Peyer's patch (tissue), 4 donors: Measurements from ENCODE around the gene LRRC47. TPM values are rescaled to one million over a fixed set of nuclear protein-coding genes. Genes with fewer than 3 reads are reported as not detected.

Source experiments
- DNase-seq, 3 donors: peaks; one replicate each; pipeline ENCODE4 v3.0.0-alpha.2; 2017 to 2019
- H3K27ac ChIP-seq, 4 donors: fragments of 200-600 bp; sonication (generic); one replicate each; pipeline ENCODE4 v1.5.1; 2016 to 2019
- H3K27me3 ChIP-seq, 2 donors: fragments of 200-600 bp; sonication (generic); one replicate each; pipeline ENCODE4 v1.5.1; 2019
- H3K36me3 ChIP-seq, 3 donors: fragments of 200-600 bp; sonication (generic); one replicate each; pipeline ENCODE4 v1.5.1; 2016 to 2019
- H3K4me1 ChIP-seq, 4 donors: fragments of 200-600 bp; sonication (generic); one replicate each; pipeline ENCODE4 v1.5.1; 2016 to 2019
- H3K4me3 ChIP-seq, 4 donors: fragments of 200-600 bp; sonication (generic); 1 replicate in 3 of 4; 2 replicates in 1 of 4; pipeline ENCODE4 v1.5.1; 2016 to 2019; ENCODE audit warnings: mild to moderate bottlenecking in 1 of 4
- H3K9me3 ChIP-seq, 4 donors: fragments of 200-600 bp; sonication (generic); one replicate each; pipeline ENCODE4 v1.5.1; 2016 to 2019; ENCODE audit warnings: mild to moderate bottlenecking in 1 of 4
- CTCF ChIP-seq, 6 experiments: fragments of 450-650 bp in 4 of 6; fragments of 200-600 bp in 2 of 6; sonication (generic) in 1 of 6; IDR thresholded peaks; one replicate each; pipeline ENCODE4 v1.5.1; 2017 to 2019; ENCODE audit warnings: antibody characterized with exemption in 6 of 6, mild to moderate bottlenecking in 3 of 6, moderate library complexity in 1 of 6
- POLR2A ChIP-seq, 2 donors: fragments of 450-650 bp; IDR thresholded peaks; one replicate each; pipeline ENCODE4 v1.5.1; 2017; ENCODE audit warnings: antibody characterized with exemption in 2 of 2, mild to moderate bottlenecking in 2 of 2, moderate library complexity in 2 of 2
- total RNA-seq, 4 donors: library from RNA; depleted of rRNA; stranded (reverse); fragments of >200 nt; gene quantifications; one replicate each; pipeline ENCODE4 v1.1.0, GENCODE V29; 2016

The LRRC47 gene
- total RNA-seq: 10 to 100 TPM; 31.3 to 99.0 (median 40.8) TPM

GRCh38 chr1:3796215-3797061 lies at the start of gene LRRC47:
TSS of gene LRRC47 (minus strand) at chr1:3796498. CDS start at chr1:3796476, 22 bp downstream.
- no peaks in the 10 kb centered on the region for H3K27me3 ChIP-seq
- DNase-seq: peak; percentile 92 to 97 (median 95)

GRCh38 chr1:3842912-3843311 lies 46.6 kb upstream of the LRRC47 start:
- peaks cover 0 to under 1% (median 0%) of the 10 kb centered on the region in 4 donors for H3K9me3 ChIP-seq
- no peak overlapping the region for H3K4me3 ChIP-seq
- H3K27me3 ChIP-seq: no peaks in the 10 kb centered on the region
- H3K27ac ChIP-seq: no peak overlapping the region
- peaks cover 0 to 86% (median 0%) of the 10 kb centered on the region in 3 donors for H3K36me3 ChIP-seq
- TF ChIP-seq CTCF (IDR thresholded peaks at IDR 0.05): no peak
- TF ChIP-seq POLR2A (IDR thresholded peaks at IDR 0.05): no peak
- no peaks in the 10 kb centered on the region for H3K4me1 ChIP-seq
- DNase-seq: no peak

More at GRCh38 chr1:3796215-3797061, at the start of gene LRRC47:
- H3K36me3 ChIP-seq: no peaks in the 10 kb centered on the region
- peak within 1 kb of the TSS; percentile 69 to 98 (median 98) for H3K4me3 ChIP-seq
- peaks cover 3 to 31% (median 16%) of the 10 kb centered on the region in 4 donors for H3K4me1 ChIP-seq
- H3K27ac ChIP-seq: peak within 1 kb of the TSS; percentile 32 to 71 (median 46)
- H3K9me3 ChIP-seq: no peaks in the 10 kb centered on the region
- TF ChIP-seq CTCF (IDR thresholded peaks at IDR 0.05) (peak in 2 of 6 experiments; percentile 17 to 27), POLR2A (IDR thresholded peaks at IDR 0.05) (peak; percentile 55 to 58)

- DNase-seq: no peak
- Histone ChIP-seq H3K27me3 (no peaks in the 10 kb centered on the region), H3K4me3 (no peak overlapping the region), H3K36me3 (peaks cover 0 to 86% (median 0%) of the 10 kb centered on the region in 3 donors), H3K9me3 (peaks cover 0 to 4% (median 0%) of the 10 kb centered on the region in 4 donors), H3K27ac (no peak overlapping the region), H3K4me1 (no peaks in the 10 kb centered on the region)
- TF ChIP-seq POLR2A (IDR thresholded peaks at IDR 0.05) (no peak), CTCF (IDR thresholded peaks at IDR 0.05) (no peak)
Measured at GRCh38 chr1:3841491-3841890, 45.2 kb upstream of the LRRC47 start.

GRCh38 chr1:3838788-3839187 lies 42.5 kb upstream of the LRRC47 start:
- Histone ChIP-seq H3K4me3 (no peak overlapping the region), H3K27me3 (no peaks in the 10 kb centered on the region), H3K9me3 (peaks cover 0 to 4% (median 0%) of the 10 kb centered on the region in 4 donors), H3K4me1 (no peaks in the 10 kb centered on the region), H3K27ac (no peak overlapping the region), H3K36me3 (peaks cover 0 to 84% (median 0%) of the 10 kb centered on the region in 3 donors)
- DNase-seq: no peak
- TF ChIP-seq POLR2A (IDR thresholded peaks at IDR 0.05) (no peak), CTCF (IDR thresholded peaks at IDR 0.05) (no peak)

- no peaks in the 10 kb centered on the region for H3K27me3 ChIP-seq
- H3K36me3 ChIP-seq: peaks cover 0 to 85% (median 0%) of the 10 kb centered on the region in 3 donors
- H3K27ac ChIP-seq: no peak overlapping the region
- peaks cover 0 to 4% (median 0%) of the 10 kb centered on the region in 4 donors for H3K9me3 ChIP-seq
- DNase-seq: no peak
- H3K4me1 ChIP-seq: no peaks in the 10 kb centered on the region
- TF ChIP-seq POLR2A (IDR thresholded peaks at IDR 0.05): no peak
- no peak for TF ChIP-seq CTCF (IDR thresholded peaks at IDR 0.05)
- no peak overlapping the region for H3K4me3 ChIP-seq
Measured at GRCh38 chr1:3837685-3838084, 41.4 kb upstream of the LRRC47 start.
